Measurements from ENCODE around the gene ADAM17.

Gene ADAM17

GRCh38 chr2:9543557-9543956 is 12.1 kb downstream of the ADAM17 start:
- ChIA-PET POLR2A (no interaction called here), CTCF (no interaction called here)
- TF ChIP-seq FOXK2 (IDR thresholded peaks at IDR 0.05) (no peak), SUZ12 (IDR thresholded peaks at IDR 0.05) (no peak), CTBP1 (IDR thresholded peaks at IDR 0.05; ENCODE audit: borderline replicate concordance) (no peak), BHLHE40 (IDR thresholded peaks at IDR 0.05; ENCODE audit: borderline replicate concordance) (no peak), FOXA1 (IDR thresholded peaks at IDR 0.05) (no peak), FOXM1 (IDR thresholded peaks at IDR 0.05; ENCODE audit: borderline replicate concordance) (no peak), L3MBTL2 (conservative IDR thresholded peaks at IDR 0.05) (no peak), LEF1 (IDR thresholded peaks at IDR 0.05; ENCODE audit: borderline replicate concordance) (no peak), ZNF384 (IDR thresholded peaks at IDR 0.05) (no peak), SP1 (IDR thresholded peaks at IDR 0.05) (no peak), HDGF (IDR thresholded peaks at IDR 0.05; ENCODE audit: borderline replicate concordance) (no peak), ARNT (IDR thresholded peaks at IDR 0.05) (no peak)
- DNase-seq (ENCODE audit: extremely low spot score): no peak

GRCh38 chr2:9539531-9539930 is 16.1 kb downstream of the ADAM17 start:
- no peak for DNase-seq (ENCODE audit: extremely low spot score)
- TF ChIP-seq TARDBP (IDR thresholded peaks at IDR 0.05) (no peak), CTBP1 (IDR thresholded peaks at IDR 0.05; ENCODE audit: borderline replicate concordance) (no peak), SUZ12 (IDR thresholded peaks at IDR 0.05) (no peak), ARNT (IDR thresholded peaks at IDR 0.05) (no peak), PKNOX1 (IDR thresholded peaks at IDR 0.05) (no peak)
- ChIA-PET CTCF (no interaction called here), POLR2A (interaction anchor here (2.5 kb wide), 1 partner anchor 16 kb away, joined by 11 read pairs; the partner anchor contains the start of gene ADAM17)

- CTCF ChIA-PET: no interaction called here
- no peak for TF ChIP-seq L3MBTL2 (conservative IDR thresholded peaks at IDR 0.05)
- POLR2A ChIA-PET: interaction anchor here (2.5 kb wide), 1 partner anchor 17 kb away, joined by 11 read pairs; the partner anchor contains the start of gene ADAM17
- no peak for DNase-seq (ENCODE audit: extremely low spot score)
Observed at GRCh38 chr2:9538000-9538507, 17.6 kb downstream of the ADAM17 start.

GRCh38 chr2:9536504-9536903 is 19.1 kb downstream of the ADAM17 start:
- TF ChIP-seq TARDBP (IDR thresholded peaks at IDR 0.05) (no peak), FOXA1 (IDR thresholded peaks at IDR 0.05) (no peak), FOXM1 (IDR thresholded peaks at IDR 0.05; ENCODE audit: borderline replicate concordance) (no peak), BHLHE40 (IDR thresholded peaks at IDR 0.05; ENCODE audit: borderline replicate concordance) (no peak), SP1 (IDR thresholded peaks at IDR 0.05) (no peak), L3MBTL2 (conservative IDR thresholded peaks at IDR 0.05) (no peak), NFRKB (IDR thresholded peaks at IDR 0.05) (no peak), HDGF (IDR thresholded peaks at IDR 0.05; ENCODE audit: borderline replicate concordance) (no peak), ARNT (IDR thresholded peaks at IDR 0.05) (no peak), SUZ12 (IDR thresholded peaks at IDR 0.05) (no peak), ELF4 (IDR thresholded peaks at IDR 0.05) (no peak), LEF1 (IDR thresholded peaks at IDR 0.05; ENCODE audit: borderline replicate concordance) (no peak), CTBP1 (IDR thresholded peaks at IDR 0.05; ENCODE audit: borderline replicate concordance) (no peak), PKNOX1 (IDR thresholded peaks at IDR 0.05) (no peak), FOXK2 (IDR thresholded peaks at IDR 0.05) (no peak), ZNF384 (IDR thresholded peaks at IDR 0.05) (no peak)
- ChIA-PET CTCF (interaction anchor here (0.6 kb wide), 1 partner anchor 500 kb away, joined by 4 read pairs; no protein-coding TSS in a partner anchor), POLR2A (no interaction called here)
- no peak for DNase-seq (ENCODE audit: extremely low spot score)

- ChIA-PET POLR2A (no interaction called here), CTCF (no interaction called here)
- DNase-seq (ENCODE audit: extremely low spot score): no peak
- no peak for TF ChIP-seq TARDBP (IDR thresholded peaks at IDR 0.05)
- TF ChIP-seq L3MBTL2 (conservative IDR thresholded peaks at IDR 0.05): no peak
- no peak for TF ChIP-seq ELF4 (IDR thresholded peaks at IDR 0.05)
- TF ChIP-seq HDGF (IDR thresholded peaks at IDR 0.05; ENCODE audit: borderline replicate concordance): no peak
Observed at GRCh38 chr2:9535177-9535576, 20.5 kb downstream of the ADAM17 start.

- no peak for DNase-seq (ENCODE audit: extremely low spot score)
- ChIA-PET CTCF (no interaction called here), POLR2A (no interaction called here)
- TF ChIP-seq FOXM1 (IDR thresholded peaks at IDR 0.05; ENCODE audit: borderline replicate concordance) (no peak), TARDBP (IDR thresholded peaks at IDR 0.05) (no peak), ELF4 (IDR thresholded peaks at IDR 0.05) (no peak), PKNOX1 (IDR thresholded peaks at IDR 0.05) (no peak), FOXA1 (IDR thresholded peaks at IDR 0.05) (no peak), FOXK2 (IDR thresholded peaks at IDR 0.05) (no peak), CTBP1 (IDR thresholded peaks at IDR 0.05; ENCODE audit: borderline replicate concordance) (no peak), L3MBTL2 (conservative IDR thresholded peaks at IDR 0.05) (no peak), SP1 (IDR thresholded peaks at IDR 0.05) (no peak), SUZ12 (IDR thresholded peaks at IDR 0.05) (no peak), ZNF384 (IDR thresholded peaks at IDR 0.05) (no peak), BHLHE40 (IDR thresholded peaks at IDR 0.05; ENCODE audit: borderline replicate concordance) (no peak), NFRKB (IDR thresholded peaks at IDR 0.05) (no peak), ARNT (IDR thresholded peaks at IDR 0.05) (no peak), LEF1 (IDR thresholded peaks at IDR 0.05; ENCODE audit: borderline replicate concordance) (no peak), HDGF (IDR thresholded peaks at IDR 0.05; ENCODE audit: borderline replicate concordance) (no peak)
Observed at GRCh38 chr2:9533663-9534062, 22.0 kb downstream of the ADAM17 start.

- no peak for DNase-seq (ENCODE audit: extremely low spot score)
- ChIA-PET POLR2A (no interaction called here), CTCF (no interaction called here)
- no peak for TF ChIP-seq TARDBP (IDR thresholded peaks at IDR 0.05)
- no peak for TF ChIP-seq FOXA1 (IDR thresholded peaks at IDR 0.05)
- TF ChIP-seq SP1 (IDR thresholded peaks at IDR 0.05): no peak
- no peak for TF ChIP-seq ARNT (IDR thresholded peaks at IDR 0.05)
- TF ChIP-seq FOXM1 (IDR thresholded peaks at IDR 0.05; ENCODE audit: borderline replicate concordance): no peak
- no peak for TF ChIP-seq NFRKB (IDR thresholded peaks at IDR 0.05)
- no peak for TF ChIP-seq LEF1 (IDR thresholded peaks at IDR 0.05; ENCODE audit: borderline replicate concordance)
- TF ChIP-seq SUZ12 (IDR thresholded peaks at IDR 0.05): no peak
- TF ChIP-seq HDGF (IDR thresholded peaks at IDR 0.05; ENCODE audit: borderline replicate concordance): no peak
- TF ChIP-seq ELF4 (IDR thresholded peaks at IDR 0.05): no peak
- TF ChIP-seq L3MBTL2 (conservative IDR thresholded peaks at IDR 0.05): no peak
- no peak for TF ChIP-seq ZNF384 (IDR thresholded peaks at IDR 0.05)
- TF ChIP-seq PKNOX1 (IDR thresholded peaks at IDR 0.05): no peak
- TF ChIP-seq FOXK2 (IDR thresholded peaks at IDR 0.05): no peak
Observed at GRCh38 chr2:9532421-9532820, 23.2 kb downstream of the ADAM17 start.

Data from HEK293T (cell line).